Psoas muscle (tissue), 8 donors: ENCODE data around the gene TIMP3. TPM values are rescaled to one million over a fixed set of nuclear protein-coding genes. Genes with fewer than 3 reads are reported as not detected.

Experiments used
- ATAC-seq, 4 donors: fragments of 200-7000 bp; cut with Tn5 transposase; one replicate each; pipeline ENCODE4 v1.9.1; 2020; ENCODE audit warnings: moderate library complexity in 3 of 4, mild to moderate bottlenecking in 2 of 4
- DNase-seq, 2 donors: peaks; one replicate each; pipeline ENCODE4 v3.0.0-alpha.2; 2020
- H3K27ac ChIP-seq: fragments of 200-600 bp; one replicate; pipeline ENCODE4 v1.8.0; 2022
- H3K27me3 ChIP-seq, 3 donors: fragments of 200-600 bp in 1 of 3; one replicate each; pipeline versions ENCODE4 v1.6.1 to v1.8.0; 2013 to 2022; ENCODE audit warnings: low read length in 2 of 3, mild to moderate bottlenecking in 2 of 3, moderate library complexity in 1 of 3; ENCODE audit not compliant: insufficient read depth in 3 of 3
- H3K36me3 ChIP-seq, 2 donors: fragments of 200-600 bp in 1 of 2; one replicate each; pipeline versions ENCODE4 v1.6.1 to v1.8.0; 2013 to 2022; ENCODE audit warnings: low read depth in 1 of 2, mild to moderate bottlenecking in 1 of 2, moderate library complexity in 1 of 2; ENCODE audit not compliant: insufficient read depth in 1 of 2
- H3K4me1 ChIP-seq: fragments of 200-600 bp; one replicate; pipeline ENCODE4 v1.8.0; 2022
- H3K4me3 ChIP-seq: fragments of 200-600 bp; one replicate; pipeline ENCODE4 v1.8.0; 2022; ENCODE audit warnings: mild to moderate bottlenecking
- H3K9me3 ChIP-seq: fragments of 200-600 bp; one replicate; pipeline ENCODE4 v1.8.0; 2022
- WGBS, 3 donors: extraction: QIAGEN DNeasy Blood & Tissue Kit; methylation state at CpG; one replicate each; pipeline versions ENCODE4 v1.1.6 to v1.1.7; 2013; 5-methylcytosine and 5-hydroxymethylcytosine counted together
- intact Hi-C, 2 donors: fragments of 100-400 bp; cut with DNase I; formaldehyde crosslinking; loops; one replicate each; pipeline versions ENCODE4 v1.11.0 to v1.14.2; 2022
- polyA plus RNA-seq, 3 donors: library from polyadenylated mRNA; stranded (reverse); fragments of 200-250 nt; gene quantifications; one replicate each; pipeline ENCODE4 v1.2.3, GENCODE V29; 2013
- total RNA-seq, 4 donors: library from RNA; stranded (reverse); fragmentation: NEBNext Ultra II Directional in 2 of 4; extraction: Animal tissue kit (Norgen Biotek cat#: 25700) in 2 of 4; gene quantifications; one replicate each; pipeline versions ENCODE4 v1.2.1 to v1.2.4, GENCODE V29; 2021 to 2023
- TF ChIP-seq, protein P1 (sequence below): fragments of 200-600 bp; IDR thresholded peaks from one replicate; pipeline ENCODE4 v1.8.0; 2022; ENCODE audit warnings: antibody characterized with exemption
- donor health status: healthy with polysubstance abuse.
- donor health status: DM: no; HTN: no; CAD: no; lungs with moderate emphysema.
- donor health status: Bipolar disorder and iron deficiency.
- donor health status: healthy.
- donor health status: DM: yes; HTN: yes; CAD: no.
- donor health status: DM: no; HTN: no; CAD: no.
- donor health status: DM: no; HTN: no; CAD: no.
- donor health status: DM: yes; HTN: yes; CAD: no.

Gene TIMP3
- total and polyA plus RNA-seq, 7 donors: 58.6 to 160 (median 70.7) TPM

DNA sequence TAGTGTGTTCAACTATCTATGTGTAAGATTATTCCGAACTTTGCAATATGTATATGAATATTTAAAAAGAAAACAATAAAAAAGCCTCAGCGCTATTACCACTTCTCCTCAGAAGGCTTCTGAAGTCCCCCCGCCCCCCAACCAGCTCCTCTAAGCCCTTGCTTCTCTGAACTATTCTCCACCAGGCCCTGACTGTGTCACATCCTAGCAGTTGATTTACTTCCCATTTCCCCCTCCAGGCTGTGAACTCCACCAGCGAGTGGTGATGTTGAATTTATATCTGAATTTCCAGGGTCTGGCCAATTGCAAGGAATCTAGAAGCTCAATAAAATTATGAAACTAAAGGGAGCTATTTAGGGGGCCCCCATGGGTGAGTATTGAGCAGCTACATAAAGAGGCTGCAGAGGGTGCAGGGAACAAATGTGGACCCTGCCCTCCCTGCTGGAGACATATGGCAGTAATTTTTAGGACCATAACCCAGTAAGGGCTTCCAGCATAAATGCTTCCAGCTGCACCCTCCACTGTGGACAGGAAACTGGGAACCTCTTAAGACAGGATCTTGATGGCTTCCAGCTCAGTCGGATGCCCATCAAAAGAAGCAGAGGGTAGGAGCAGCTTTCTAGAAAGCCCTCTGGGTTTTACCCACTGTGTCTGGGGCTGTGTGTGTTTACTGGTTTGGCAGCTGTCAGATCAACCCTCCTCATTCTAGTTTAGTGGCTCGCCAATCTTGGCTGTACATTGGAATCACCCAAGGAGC lies 81.4 kb downstream of the TIMP3 start:
- Histone ChIP-seq H3K4me3 (no peak overlapping the region), H3K9me3 (no peaks in the 10 kb centered on the region), H3K27me3 (peaks cover 0 to 4% (median 3%) of the 10 kb centered on the region in 3 donors), H3K27ac (no peak overlapping the region), H3K4me1 (no peaks in the 10 kb centered on the region), H3K36me3 (no peaks in the 10 kb centered on the region)
- ATAC-seq: no peak
- DNase-seq: no peak
- TF ChIP-seq, protein P1, sequence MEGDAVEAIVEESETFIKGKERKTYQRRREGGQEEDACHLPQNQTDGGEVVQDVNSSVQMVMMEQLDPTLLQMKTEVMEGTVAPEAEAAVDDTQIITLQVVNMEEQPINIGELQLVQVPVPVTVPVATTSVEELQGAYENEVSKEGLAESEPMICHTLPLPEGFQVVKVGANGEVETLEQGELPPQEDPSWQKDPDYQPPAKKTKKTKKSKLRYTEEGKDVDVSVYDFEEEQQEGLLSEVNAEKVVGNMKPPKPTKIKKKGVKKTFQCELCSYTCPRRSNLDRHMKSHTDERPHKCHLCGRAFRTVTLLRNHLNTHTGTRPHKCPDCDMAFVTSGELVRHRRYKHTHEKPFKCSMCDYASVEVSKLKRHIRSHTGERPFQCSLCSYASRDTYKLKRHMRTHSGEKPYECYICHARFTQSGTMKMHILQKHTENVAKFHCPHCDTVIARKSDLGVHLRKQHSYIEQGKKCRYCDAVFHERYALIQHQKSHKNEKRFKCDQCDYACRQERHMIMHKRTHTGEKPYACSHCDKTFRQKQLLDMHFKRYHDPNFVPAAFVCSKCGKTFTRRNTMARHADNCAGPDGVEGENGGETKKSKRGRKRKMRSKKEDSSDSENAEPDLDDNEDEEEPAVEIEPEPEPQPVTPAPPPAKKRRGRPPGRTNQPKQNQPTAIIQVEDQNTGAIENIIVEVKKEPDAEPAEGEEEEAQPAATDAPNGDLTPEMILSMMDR: no peak
- WGBS, 3 donors: 90 to 95% (median 92%) methylated on average over 6 of the region's 6 CpGs
- intact Hi-C loops: no loop called here

DNA sequence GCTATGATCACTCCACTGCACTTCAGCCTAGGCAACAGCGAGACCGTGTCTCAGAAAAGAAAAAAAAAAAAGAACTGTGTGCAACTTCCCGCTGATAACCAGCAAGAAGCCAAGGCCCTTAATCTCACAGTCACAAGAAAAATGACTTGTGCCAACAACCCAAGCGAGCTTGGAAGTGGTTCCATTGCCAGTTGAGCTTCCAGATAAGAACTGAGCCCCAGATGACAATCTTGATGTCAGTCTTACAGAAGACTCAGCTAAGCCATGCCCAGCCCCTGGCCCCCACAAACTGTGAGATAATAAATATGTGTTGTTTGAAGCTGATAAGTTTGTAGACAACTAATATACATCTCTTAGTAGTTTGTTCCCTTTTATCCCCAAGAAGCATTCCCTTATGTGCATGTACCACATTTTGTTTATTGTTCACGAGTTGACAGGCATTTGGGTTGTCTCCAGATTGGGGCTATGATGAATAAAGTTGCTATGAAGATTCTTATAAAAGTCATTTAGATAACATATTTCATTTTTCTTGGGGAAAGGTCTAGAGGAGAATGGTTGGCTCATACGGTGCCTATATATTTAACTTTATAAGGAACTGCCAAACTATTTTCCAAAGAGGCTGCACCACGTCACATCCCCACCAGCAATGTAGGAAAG lies 85.9 kb downstream of the TIMP3 start:
- H3K9me3 ChIP-seq: no peaks in the 10 kb centered on the region

DNA sequence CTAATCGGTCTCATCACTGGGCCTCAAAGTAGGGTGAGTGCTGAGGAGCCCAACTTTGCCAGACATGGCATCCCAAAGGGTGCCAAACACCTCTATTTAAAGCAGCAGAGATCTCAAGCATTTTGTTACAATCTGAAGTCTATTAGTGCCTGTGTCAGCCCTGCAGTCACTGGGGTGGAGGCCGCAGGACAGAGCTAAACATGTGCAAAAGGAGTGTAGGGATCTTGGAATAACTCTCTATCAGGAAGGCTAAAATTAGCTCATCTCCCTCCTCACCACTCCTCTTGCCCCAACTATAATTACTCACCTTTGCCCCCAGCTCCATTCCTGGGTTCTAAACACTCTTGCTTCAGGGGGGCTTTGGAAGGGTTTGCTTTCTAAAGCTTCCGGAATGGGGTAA lies 87.5 kb downstream of the TIMP3 start:
- H3K27ac ChIP-seq: no peak overlapping the region
- 69 to 78% (median 71%) methylated on average over 3 of the region's 3 CpGs for WGBS, 3 donors

More for the DNA sequence above, 85.9 kb downstream of the TIMP3 start:
- TF ChIP-seq, protein P1: no peak
- H3K27ac ChIP-seq: no peak overlapping the region
- intact Hi-C loops: no loop called here
- H3K4me1 ChIP-seq: no peaks in the 10 kb centered on the region
- DNase-seq: no peak
- WGBS, 3 donors: 75 to 82% (median 78%) methylated on average over 7 of the region's 7 CpGs
- H3K36me3 ChIP-seq: no peaks in the 10 kb centered on the region
- no peak for ATAC-seq
- no peak overlapping the region for H3K4me3 ChIP-seq
- no peaks in the 10 kb centered on the region for H3K27me3 ChIP-seq

DNA sequence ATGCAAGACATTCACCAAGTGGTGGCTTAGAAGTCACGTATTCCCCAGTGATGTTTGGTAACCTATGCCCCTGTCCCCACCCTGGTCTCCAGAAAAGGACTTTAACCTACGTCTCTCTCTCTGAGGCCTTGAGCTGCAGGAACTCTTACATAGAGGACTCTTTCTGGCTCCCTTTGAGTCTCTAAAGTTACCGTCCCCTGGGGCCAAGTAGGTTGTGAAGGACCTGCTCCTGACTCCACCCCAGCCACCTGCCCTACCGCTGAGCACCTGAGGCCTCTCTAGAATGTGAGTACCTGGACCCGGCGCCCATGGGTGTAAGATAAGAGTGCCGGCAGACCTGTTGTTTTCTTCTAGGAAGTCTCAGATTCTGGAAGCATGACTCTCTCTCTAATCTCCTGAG lies 95.4 kb downstream of the TIMP3 start:
- no peak overlapping the region for H3K4me3 ChIP-seq
- 80 to 92% (median 90%) methylated on average over 7 of the region's 7 CpGs for WGBS, 3 donors
- intact Hi-C loops: no loop called here
- TF ChIP-seq, protein P1: no peak
- no peaks in the 10 kb centered on the region for H3K4me1 ChIP-seq
- H3K27me3 ChIP-seq: no peaks in the 10 kb centered on the region
- ATAC-seq: no peak
- no peaks in the 10 kb centered on the region for H3K9me3 ChIP-seq
- H3K36me3 ChIP-seq: no peaks in the 10 kb centered on the region
- no peak for DNase-seq
- H3K27ac ChIP-seq: no peak overlapping the region

More for the DNA sequence above, 87.5 kb downstream of the TIMP3 start:
- ATAC-seq (no peak), DNase-seq (no peak)
- TF ChIP-seq, protein P1: no peak
- H3K9me3 ChIP-seq: no peaks in the 10 kb centered on the region
- H3K4me1 ChIP-seq: no peaks in the 10 kb centered on the region
- no peaks in the 10 kb centered on the region for H3K27me3 ChIP-seq
- no peak overlapping the region for H3K4me3 ChIP-seq
- no peaks in the 10 kb centered on the region for H3K36me3 ChIP-seq
- intact Hi-C loops: no loop called here
